NCI-H460 (cell line): ENCODE measurements around the gene ISLR2. TPM values are rescaled to one million over a fixed set of nuclear protein-coding genes. Genes with fewer than 3 reads are reported as not detected.
"Not testable (repeated sequence)": the region's sequence is repeated elsewhere in the genome, so short reads cannot be mapped to it uniquely, and the experiment has no call there.

Experiments used
- DNase-seq: peaks from one replicate; pipeline ENCODE4 v3.0.0-alpha.2; 2016; ENCODE audit warnings: low read depth; ENCODE audit errors: extremely low read depth
- total RNA-seq: library from RNA; depleted of rRNA; stranded (reverse); fragments of >200 nt; shearing (Covaris generic); gene quantifications from 2 replicates; pipeline ENCODE4 v1.2.3, GENCODE V29; 2014

Gene ISLR2
- total RNA-seq, 1 experiment from 2014 or later: not detected

DNA sequence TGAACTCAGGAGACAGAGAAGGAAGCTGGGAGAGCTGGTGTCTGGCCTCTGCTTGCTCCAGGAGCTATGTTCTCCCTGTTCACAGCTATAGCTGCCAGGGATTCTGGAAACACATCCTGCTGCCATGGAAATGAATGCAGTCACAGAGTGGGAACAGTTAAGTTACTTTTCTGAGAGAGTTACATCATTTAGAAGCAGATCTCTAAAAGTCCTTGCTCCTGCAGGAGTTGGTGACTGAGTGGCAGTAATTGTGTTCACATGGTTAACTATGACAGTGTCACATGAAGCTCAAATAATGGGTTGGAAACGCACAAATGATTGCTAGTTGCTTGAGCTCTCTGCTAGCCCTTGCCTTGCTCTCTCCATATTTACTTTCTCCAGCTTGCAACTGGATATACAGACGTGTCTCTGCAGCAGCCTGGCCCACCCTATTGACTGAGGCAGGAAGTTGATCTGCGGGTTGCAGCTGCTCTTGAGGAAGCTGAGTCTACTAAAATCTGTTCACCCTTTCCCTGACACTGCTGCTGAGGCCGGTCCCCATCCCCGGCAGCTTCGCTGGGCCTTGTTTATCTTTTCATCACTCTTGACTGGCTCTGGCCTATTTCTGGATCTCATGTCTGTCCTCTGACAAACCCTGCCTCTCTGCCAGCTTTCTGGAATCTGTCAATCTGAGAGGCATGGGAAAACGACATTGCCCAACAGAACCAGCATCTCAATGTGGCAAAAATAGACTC lies 26.5 kb downstream of the ISLR2 start:
- no peak for DNase-seq

DNA sequence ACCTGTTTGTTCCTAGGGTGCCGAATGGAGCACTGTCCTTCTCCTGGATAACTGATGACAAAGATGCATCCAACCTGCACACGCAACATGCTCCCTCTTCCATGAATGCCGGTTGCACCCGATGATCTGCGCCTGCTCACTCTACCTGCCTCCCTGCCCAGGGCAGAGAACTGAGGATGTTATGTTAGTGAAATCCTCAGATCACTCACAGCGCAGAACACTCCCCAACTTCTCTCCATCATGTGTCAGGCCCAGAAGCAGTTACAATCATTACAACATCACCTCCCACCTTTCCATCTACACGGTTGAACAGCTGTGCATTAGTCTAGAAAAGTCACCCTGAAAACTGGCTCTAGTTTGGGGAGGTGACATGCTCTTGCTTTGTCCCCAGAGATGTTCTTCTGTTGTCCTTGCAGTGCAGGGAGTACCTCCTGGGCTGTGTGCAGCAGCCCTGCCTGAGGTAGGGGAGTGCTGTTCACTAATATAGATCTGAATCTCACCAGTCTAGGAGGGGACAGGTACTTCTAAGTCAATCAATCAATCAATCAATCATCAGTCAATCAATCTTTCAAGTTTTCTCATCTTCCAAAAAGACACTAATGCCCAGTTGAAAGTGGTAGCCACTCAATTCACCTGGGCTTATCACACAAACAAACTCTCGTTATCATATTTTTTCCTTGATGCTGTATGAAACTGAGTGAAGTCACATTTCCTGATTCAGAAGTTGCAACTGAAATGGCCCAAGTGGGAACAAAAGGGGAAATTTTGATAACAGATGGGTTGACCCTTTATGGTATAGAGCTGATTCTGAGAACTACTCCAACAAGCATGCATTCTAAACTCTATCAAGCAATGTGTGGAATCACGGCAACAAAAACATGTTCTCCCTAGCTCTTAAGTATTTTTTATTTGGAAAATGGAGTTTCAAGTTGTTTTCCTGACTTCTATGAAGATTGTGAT lies 27.8 kb downstream of the ISLR2 start:
- no peak for DNase-seq

DNA sequence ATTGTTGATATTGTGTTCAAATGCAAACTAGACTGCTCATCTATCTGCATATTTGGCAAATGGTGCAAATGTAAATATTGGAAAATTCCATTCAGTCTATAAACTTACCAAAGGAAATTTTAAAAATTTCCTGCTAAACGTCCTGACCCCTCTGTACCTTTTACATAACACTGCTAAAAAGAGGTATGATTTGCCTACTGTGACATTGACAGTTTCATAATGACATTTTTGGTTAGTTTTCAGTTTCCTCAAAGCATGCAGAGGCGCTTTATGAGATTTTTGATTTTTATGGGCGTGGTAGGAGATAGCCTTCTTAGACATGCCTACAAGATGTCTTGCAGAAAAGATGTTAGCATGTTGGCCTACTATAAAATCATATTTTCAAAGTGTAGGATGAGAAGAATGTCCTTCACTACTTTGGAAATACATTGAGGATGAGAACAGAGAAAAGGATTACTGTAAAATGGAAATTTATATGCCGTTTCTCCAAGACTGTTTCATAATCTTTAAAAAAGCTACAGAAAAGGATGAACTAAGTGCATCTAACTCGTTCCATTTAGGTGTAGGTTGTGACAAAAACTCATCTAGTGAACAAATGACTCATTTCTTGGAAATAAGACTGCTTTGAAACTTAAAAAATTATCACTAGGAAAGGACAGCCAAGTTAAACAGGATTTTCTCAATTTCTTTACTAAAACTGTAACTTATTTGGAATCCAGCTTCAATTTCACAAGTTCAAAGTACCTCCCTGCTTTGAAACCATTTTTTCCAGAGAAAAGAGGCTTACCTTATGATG lies 28.7 kb downstream of the ISLR2 start:
- no peak for DNase-seq

GRCh38 chr15:74159773-74160172 lies 29.4 kb downstream of the ISLR2 start:
- DNase-seq: no peak

- DNase-seq: not testable (repeated sequence)
These were observed 30.0 kb downstream of the ISLR2 start for GRCh38 chr15:74160390-74160789.

DNA sequence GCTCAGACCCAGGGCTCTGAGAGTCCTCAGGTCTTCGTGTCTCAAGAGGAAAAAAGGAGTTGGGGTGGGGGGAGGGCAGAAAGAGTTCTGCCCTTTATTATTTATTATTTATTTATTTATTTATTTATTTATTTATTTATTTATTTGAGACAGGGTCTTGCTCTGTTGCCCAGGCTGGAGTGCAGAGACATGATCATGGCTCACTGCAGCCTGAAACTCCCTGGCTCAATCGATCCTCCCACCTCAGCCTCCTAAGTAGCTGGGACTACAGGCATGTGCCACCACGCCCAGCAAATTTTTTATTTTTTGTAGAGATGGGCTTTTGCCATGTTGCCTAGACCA lies 31.8 kb downstream of the ISLR2 start:
- DNase-seq: not testable (repeated sequence)

GRCh38 chr15:74165461-74165860 lies 35.1 kb downstream of the ISLR2 start:
- DNase-seq: no peak

- no peak for DNase-seq
These were observed 37.5 kb downstream of the ISLR2 start for GRCh38 chr15:74167891-74168331.

- no peak for DNase-seq
These were observed 38.3 kb downstream of the ISLR2 start for GRCh38 chr15:74168711-74169126.

DNA sequence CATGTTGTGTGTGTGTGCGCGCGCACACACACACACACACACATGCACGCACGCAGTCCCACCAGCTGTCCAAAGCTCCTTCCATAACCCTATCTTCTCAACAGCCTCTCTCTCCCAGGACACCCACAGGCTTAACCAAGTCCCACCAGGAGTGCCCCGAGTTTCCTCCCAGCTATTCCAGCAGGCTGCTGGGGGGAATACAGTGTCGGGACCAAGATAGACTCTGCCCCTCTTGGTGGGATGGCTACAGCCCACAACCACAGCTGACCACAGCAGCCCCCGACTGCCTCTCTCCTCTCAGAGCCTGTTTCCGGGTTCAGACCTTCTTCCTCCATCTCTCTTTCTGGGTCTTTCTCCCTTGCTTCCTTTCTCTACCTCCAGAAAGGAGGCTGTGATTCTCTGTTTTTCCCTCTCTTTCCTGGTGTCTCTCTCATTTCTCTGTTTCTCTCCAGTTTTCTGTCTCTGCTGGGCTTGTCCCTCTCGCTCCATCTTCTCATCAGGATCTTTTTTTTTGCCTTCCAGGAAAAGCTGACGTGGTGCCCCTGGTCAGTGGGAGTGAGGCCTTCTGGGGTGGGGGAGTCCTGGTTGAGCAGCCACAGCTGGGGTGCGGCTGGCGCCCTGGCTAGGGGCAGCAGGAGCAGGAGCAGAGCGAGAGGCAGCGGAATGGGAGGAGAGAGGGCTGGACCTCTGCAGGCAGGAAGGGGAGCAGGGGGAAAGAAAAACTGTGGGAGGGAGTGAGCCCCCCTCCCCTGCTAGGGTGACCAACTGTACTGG lies 39.9 kb downstream of the ISLR2 start:
- no peak for DNase-seq

GRCh38 chr15:74170875-74171578 lies 40.6 kb downstream of the ISLR2 start:
- DNase-seq: no peak

- no peak for DNase-seq
These were observed 41.7 kb downstream of the ISLR2 start for GRCh38 chr15:74171965-74172541.

DNA sequence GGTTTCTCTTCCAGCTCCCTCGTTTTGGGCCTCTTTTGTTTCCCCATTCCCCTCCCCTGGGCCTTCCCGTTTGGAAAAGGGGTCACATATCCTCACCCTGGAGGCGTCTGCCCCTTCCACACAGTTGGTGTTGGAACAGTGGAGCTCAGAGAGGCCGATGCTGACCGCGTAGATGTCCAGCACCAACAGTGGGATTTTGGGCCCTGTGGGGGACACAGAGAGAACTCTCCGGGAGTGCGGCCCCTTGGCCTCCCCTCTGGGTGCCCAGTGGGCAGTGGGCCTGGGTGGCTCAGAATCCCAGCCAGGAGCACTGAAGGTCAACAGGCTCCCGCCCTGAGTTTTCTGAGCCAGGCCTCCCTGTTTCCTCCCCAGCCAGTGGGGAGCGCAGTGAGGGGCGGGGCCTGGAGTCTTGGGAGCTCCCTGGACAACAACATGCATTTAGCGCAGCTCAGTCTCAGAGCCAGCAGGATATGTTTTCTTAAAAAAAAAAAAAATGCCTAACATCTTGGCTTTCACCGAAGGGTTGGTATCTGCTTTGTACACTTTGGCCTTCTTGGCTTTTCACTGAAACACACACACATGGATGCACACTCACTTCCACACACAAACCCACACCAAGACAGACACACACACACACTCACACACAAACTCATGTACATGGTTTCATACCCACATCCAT lies 42.5 kb downstream of the ISLR2 start:
- no peak for DNase-seq

- DNase-seq: no peak
These were observed 43.2 kb downstream of the ISLR2 start, which contains the start of gene ISLR for GRCh38 chr15:74173380-74174218. Gene ISLR, plus strand, starts transcription at chr15:74173710. Its CDS starts 1,149 bp downstream, at chr15:74174859.

GRCh38 chr15:74174219-74174957 lies 44.0 kb downstream of the ISLR2 start:
- no peak for DNase-seq

- no peak for DNase-seq
These were observed 44.5 kb downstream of the ISLR2 start for GRCh38 chr15:74174958-74175253.
